ENCODE measurements around the gene OR6X1. TPM values are rescaled to one million over a fixed set of nuclear protein-coding genes. Genes with fewer than 3 reads are reported as not detected.

OR6X1 gene, protein sequence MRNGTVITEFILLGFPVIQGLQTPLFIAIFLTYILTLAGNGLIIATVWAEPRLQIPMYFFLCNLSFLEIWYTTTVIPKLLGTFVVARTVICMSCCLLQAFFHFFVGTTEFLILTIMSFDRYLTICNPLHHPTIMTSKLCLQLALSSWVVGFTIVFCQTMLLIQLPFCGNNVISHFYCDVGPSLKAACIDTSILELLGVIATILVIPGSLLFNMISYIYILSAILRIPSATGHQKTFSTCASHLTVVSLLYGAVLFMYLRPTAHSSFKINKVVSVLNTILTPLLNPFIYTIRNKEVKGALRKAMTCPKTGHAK
- not detected in 2 replicates for total RNA-seq

DNA sequence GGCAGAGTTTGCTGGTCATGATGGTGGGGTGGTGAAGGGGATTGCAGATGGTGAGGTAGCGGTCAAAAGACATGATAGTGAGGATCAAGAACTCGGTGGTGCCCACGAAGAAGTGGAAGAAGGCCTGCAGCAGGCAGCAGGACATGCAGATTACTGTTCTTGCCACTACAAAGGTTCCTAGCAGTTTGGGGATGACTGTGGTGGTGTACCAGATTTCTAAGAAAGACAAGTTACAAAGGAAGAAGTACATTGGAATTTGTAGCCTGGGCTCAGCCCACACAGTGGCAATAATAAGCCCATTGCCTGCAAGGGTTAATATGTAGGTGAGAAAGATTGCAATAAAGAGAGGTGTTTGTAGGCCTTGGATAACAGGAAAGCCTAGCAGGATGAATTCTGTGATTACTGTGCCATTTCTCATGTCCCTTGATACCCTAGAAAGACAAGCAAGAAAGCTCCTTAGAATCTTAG lies at the start of gene OR6X1:
OR6X1 (minus strand) TSS at position 418 of the 468 bp plus-strand sequence; CDS start at position 418, 0 bp downstream.
- no peak for DNase-seq (ENCODE audit: low read depth)
- H3K4me3 ChIP-seq (ENCODE audit: low read depth, low read length) = no peak within 1 kb of the TSS
- TF ChIP-seq, protein P1, sequence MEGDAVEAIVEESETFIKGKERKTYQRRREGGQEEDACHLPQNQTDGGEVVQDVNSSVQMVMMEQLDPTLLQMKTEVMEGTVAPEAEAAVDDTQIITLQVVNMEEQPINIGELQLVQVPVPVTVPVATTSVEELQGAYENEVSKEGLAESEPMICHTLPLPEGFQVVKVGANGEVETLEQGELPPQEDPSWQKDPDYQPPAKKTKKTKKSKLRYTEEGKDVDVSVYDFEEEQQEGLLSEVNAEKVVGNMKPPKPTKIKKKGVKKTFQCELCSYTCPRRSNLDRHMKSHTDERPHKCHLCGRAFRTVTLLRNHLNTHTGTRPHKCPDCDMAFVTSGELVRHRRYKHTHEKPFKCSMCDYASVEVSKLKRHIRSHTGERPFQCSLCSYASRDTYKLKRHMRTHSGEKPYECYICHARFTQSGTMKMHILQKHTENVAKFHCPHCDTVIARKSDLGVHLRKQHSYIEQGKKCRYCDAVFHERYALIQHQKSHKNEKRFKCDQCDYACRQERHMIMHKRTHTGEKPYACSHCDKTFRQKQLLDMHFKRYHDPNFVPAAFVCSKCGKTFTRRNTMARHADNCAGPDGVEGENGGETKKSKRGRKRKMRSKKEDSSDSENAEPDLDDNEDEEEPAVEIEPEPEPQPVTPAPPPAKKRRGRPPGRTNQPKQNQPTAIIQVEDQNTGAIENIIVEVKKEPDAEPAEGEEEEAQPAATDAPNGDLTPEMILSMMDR (IDR thresholded peaks at IDR 0.05; ENCODE audit: insufficient read depth, low read depth, low read length) = no peak

DNA sequence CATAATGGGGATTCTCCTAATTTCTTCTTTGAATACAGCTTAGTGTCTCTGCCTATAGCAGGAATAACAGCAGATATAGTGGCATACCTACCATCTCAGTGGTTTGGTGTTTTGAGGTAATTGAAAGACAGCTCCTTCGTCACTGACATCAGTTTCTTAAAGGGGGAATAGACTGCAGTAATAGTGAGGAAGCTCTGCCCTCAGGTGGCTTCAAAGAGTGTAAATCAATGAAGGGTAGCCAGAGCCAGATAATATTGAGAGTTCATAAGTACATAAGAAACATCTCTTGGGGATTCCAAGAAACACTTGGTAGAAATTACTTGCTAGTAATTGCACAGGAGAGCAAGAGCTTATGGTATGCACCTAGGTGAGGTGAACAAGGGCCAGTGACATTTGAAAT lies 47.4 kb upstream of the OR6X1 start:
- TF ChIP-seq, protein P1 (IDR thresholded peaks at IDR 0.05; ENCODE audit: insufficient read depth, low read depth, low read length) = no peak
- DNase-seq (ENCODE audit: low read depth) = no peak
- no peak overlapping the region for H3K4me3 ChIP-seq (ENCODE audit: low read depth, low read length)

DNA sequence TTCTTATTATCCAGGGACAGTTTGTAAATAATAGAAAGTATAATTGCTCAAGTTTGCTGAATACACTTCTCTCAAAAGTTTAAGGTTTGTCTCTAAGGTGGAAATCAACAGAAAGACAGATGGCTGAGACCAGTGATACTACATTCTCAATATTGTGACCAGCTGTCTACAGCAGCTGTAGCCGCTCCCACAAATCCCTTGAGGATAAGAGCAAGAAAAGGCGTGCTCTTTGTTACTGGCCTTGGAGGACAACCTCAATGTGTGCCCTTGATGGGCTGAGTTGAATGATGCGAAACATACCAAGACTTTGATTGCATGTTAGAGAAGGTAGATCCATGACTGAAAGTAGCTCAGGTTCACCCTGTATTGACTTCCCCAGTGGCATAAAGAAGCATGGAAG lies 45.7 kb upstream of the OR6X1 start:
- DNase-seq (ENCODE audit: low read depth) = no peak
- H3K4me3 ChIP-seq (ENCODE audit: low read depth, low read length) = no peak overlapping the region
- TF ChIP-seq, protein P1 (IDR thresholded peaks at IDR 0.05; ENCODE audit: insufficient read depth, low read depth, low read length) = no peak

DNA sequence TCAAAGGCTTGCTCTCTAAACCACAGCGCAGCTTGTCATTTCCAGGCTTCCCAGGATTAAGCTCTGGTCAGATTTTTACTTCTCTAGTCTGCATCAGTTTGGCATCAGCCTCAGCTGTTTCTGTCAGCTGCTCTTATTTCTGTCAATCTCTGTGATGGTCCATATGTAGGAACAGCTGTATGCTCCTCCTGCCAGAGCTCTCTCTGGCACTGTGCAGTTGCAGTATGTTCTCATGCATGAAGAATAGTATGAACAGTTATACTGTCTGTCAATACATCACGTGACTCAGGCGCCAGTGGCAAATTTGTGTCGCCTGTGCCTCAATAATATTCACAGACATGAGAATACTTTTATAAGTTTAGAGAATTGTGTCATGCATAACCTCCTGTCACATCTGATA lies 45.1 kb upstream of the OR6X1 start:
- H3K4me3 ChIP-seq (ENCODE audit: low read depth, low read length) = no peak overlapping the region
- no peak for DNase-seq (ENCODE audit: low read depth)
- TF ChIP-seq, protein P1 (IDR thresholded peaks at IDR 0.05; ENCODE audit: insufficient read depth, low read depth, low read length) = no peak

DNA sequence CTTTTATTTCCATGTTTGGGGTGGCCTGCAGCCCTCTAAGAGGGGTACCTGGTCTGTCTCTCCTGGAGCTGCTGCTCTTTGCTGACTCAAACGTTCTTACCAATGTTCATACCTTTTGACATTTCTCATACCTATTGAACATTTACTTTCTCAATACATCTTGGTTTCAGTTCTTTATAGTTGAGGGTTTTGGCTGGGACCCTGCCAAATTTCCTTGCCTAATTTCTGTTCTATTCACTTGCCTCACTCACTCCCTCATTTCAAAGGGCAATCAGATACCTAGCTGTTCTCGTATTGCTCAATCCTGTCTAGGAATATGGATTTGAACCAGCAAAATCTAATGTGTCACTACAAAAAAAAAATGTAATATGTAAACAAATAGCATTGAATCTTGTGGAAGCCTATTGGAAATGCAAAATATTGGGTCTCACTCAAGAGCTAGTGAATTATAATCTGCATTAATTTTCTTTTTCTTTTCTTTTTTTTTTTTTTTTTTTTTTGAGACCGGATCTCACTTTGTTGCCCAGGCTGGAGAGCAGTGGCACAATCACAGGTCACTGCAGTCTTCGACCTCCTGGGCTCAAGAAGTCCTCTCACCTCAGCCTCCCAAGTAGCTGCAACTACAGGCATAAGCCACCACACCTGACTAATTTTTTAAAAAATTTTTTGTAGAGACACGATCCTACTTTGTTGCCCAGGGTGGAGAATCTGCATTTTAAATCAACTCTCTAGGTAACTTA lies 44.4 kb upstream of the OR6X1 start:
- H3K4me3 ChIP-seq (ENCODE audit: low read depth, low read length) = no peak overlapping the region
- TF ChIP-seq, protein P1 (IDR thresholded peaks at IDR 0.05; ENCODE audit: insufficient read depth, low read depth, low read length) = no peak
- DNase-seq (ENCODE audit: low read depth) = no peak

DNA sequence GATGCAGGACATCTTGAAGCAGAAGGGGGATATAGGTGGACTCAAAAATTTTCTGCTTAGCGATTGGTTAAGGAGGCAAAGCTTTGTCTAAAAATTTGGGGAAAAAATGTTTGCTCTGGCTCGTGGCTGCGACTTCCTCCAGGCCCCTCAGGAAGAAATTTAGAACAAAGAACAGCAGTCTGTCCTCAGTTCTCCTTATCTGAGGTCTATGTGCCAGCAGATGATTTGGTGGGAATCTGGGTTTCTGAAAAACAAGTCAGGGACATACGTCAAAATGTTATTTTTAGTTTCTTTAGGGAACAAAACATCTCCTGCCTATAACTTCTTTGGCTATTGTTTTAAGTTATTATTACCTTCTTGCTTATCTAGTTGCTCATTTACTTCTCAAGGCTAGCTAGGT lies 43.8 kb upstream of the OR6X1 start:
- TF ChIP-seq, protein P1 (IDR thresholded peaks at IDR 0.05; ENCODE audit: insufficient read depth, low read depth, low read length) = no peak
- DNase-seq (ENCODE audit: low read depth) = no peak

More for the DNA sequence above, 43.8 kb upstream of the OR6X1 start:
- H3K4me3 ChIP-seq (ENCODE audit: low read depth, low read length) = no peak overlapping the region
